Prostate gland (tissue), 2 donors: Measurements from ENCODE around the gene MLLT1. TPM values are rescaled to one million over a fixed set of nuclear protein-coding genes. Genes with fewer than 3 reads are reported as not detected.

Source experiments
- DNase-seq: peaks from one replicate; pipeline ENCODE4 v3.0.0-alpha.2; 2019; ENCODE audit warnings: low spot score
- H3K27ac ChIP-seq, 2 donors: fragments of 200-600 bp; sonication (generic); 2 replicates each; pipeline ENCODE4 v1.5.1; 2017 to 2019
- H3K27me3 ChIP-seq: fragments of 200-600 bp; sonication (generic); replicated peaks from 2 replicates; pipeline ENCODE4 v1.5.1; 2019; ENCODE audit not compliant: insufficient read depth
- H3K36me3 ChIP-seq, 2 donors: fragments of 200-600 bp; sonication (generic); 1 replicate in 1 of 2; 2 replicates in 1 of 2; pipeline versions ENCODE4 v1.5.1 to v1.8.1; 2017 to 2019
- H3K4me1 ChIP-seq: fragments of 200-600 bp; sonication (generic); replicated peaks from 2 replicates; pipeline ENCODE4 v1.5.1; 2019
- H3K4me3 ChIP-seq, 2 donors: fragments of 200-600 bp; sonication (generic); 2 replicates each; pipeline ENCODE4 v1.5.1; 2017 to 2019
- H3K9me3 ChIP-seq: fragments of 200-600 bp; sonication (generic); 2 replicates; pipeline ENCODE4 v1.5.1; 2017
- POLR2A ChIP-seq: fragments of 450-650 bp; IDR thresholded peaks from one replicate; pipeline ENCODE4 v1.6.1; 2016; ENCODE audit warnings: antibody characterized with exemption, mild to moderate bottlenecking
- POLR2AphosphoS5 ChIP-seq: sonication (generic); formaldehyde crosslinking; IDR thresholded peaks from one replicate; pipeline ENCODE4 v1.6.1; 2017; ENCODE audit warnings: antibody characterized with exemption
- WGBS: methylation state at CpG from one replicate; pipeline ENCODE4 v1.1.5; 2018; 5-methylcytosine and 5-hydroxymethylcytosine counted together
- intact Hi-C: fragments of 100-400 bp; cut with DNase I; formaldehyde crosslinking; loops from one replicate; pipeline ENCODE4 v1.14.2; 2022
- total RNA-seq, 2 donors: library from RNA; depleted of rRNA; stranded (reverse); fragments of >200 nt; gene quantifications; one replicate each; pipeline ENCODE4 v1.1.0, GENCODE V29; 2016
- TF ChIP-seq, protein P1 (sequence below), 4 experiments: fragments of 200-600 bp in 2 of 4; fragments of 450-650 bp in 2 of 4; sonication (generic) in 2 of 4; IDR thresholded peaks; 1 replicate in 3 of 4; 2 replicates in 1 of 4; pipeline ENCODE4 v1.5.1; 2016 to 2019; ENCODE audit warnings: antibody characterized with exemption in 4 of 4, mild to moderate bottlenecking in 2 of 4, moderate library complexity in 2 of 4

Gene MLLT1
- total RNA-seq, 2 donors from 2014 or later, result 39.9 to 41.4 TPM

DNA sequence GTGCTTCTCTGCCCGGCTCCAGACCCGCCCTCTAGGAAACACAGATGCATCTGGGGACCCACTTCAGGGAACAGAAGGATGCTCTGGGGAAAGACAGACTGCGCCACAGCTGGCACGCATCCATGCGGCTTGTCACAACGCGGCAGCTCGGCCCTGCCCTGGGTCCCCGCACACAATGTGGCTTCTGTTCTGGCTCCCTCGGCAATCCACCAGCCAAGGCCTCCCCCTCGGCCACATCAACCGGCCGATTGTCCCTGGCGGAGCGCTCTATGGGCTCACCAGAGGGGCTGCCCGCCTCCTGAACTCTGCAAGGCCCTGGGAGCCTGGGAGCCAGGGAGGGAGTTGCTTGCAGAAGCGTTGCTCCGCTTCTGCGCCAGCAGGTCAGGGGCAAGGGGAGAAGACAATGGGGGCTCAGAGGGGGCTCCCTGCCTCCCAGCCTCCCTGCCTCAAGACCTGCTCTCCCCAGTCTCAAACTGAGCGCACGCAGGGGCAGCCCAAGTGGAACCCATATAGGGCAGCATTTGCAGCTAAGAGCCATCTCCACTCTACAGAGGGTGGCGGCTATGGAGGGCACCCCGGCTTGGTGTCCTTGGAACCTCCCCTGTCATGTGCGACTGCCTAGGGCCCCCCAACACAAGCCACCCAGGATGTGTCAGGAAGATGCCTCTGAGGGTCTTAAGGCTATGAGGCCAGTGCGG lies 37.9 kb downstream of the MLLT1 start:
- Histone ChIP-seq H3K4me3 (no peak overlapping the region), H3K36me3 (no peaks in the 10 kb centered on the region), H3K9me3 (no peaks in the 10 kb centered on the region), H3K4me1 (peaks cover 55% of the 10 kb centered on the region), H3K27me3 (no peaks in the 10 kb centered on the region), H3K27ac (peak overlapping the region; percentile 6 to 31)
- intact Hi-C loops, result no loop called here
- peak; percentile 50 for DNase-seq
- TF ChIP-seq, protein P1, sequence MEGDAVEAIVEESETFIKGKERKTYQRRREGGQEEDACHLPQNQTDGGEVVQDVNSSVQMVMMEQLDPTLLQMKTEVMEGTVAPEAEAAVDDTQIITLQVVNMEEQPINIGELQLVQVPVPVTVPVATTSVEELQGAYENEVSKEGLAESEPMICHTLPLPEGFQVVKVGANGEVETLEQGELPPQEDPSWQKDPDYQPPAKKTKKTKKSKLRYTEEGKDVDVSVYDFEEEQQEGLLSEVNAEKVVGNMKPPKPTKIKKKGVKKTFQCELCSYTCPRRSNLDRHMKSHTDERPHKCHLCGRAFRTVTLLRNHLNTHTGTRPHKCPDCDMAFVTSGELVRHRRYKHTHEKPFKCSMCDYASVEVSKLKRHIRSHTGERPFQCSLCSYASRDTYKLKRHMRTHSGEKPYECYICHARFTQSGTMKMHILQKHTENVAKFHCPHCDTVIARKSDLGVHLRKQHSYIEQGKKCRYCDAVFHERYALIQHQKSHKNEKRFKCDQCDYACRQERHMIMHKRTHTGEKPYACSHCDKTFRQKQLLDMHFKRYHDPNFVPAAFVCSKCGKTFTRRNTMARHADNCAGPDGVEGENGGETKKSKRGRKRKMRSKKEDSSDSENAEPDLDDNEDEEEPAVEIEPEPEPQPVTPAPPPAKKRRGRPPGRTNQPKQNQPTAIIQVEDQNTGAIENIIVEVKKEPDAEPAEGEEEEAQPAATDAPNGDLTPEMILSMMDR (IDR thresholded peaks at IDR 0.05), result no peak
- TF ChIP-seq POLR2A, result no peak
- no peak for TF ChIP-seq POLR2AphosphoS5
- WGBS, result 55% methylated on average over 25 of the region's 25 CpGs

DNA sequence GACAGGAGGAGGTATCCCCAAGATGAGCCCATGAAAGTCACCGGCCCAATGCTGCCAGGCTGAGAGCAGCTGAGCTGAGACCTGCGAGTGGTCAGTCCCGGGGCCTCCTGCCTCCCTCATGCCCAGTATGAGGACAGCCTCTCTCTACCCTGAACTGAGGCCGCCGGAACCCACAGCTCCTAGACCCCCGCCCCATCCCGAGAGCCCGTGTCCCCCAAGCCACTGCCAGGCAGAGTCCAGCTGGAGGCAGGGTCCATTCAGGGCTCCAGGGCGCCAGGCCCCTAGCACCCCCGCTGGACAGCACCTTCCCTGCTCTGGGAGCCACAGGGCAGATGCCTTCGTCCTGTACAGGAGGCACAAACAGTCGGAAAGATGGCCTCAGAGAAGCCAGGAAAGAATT lies 38.7 kb downstream of the MLLT1 start:
- Histone ChIP-seq H3K4me3 (no peak overlapping the region), H3K27ac (peak overlapping the region; percentile 6 to 31), H3K9me3 (no peaks in the 10 kb centered on the region), H3K4me1 (peaks cover 55% of the 10 kb centered on the region), H3K27me3 (no peaks in the 10 kb centered on the region), H3K36me3 (no peaks in the 10 kb centered on the region)
- intact Hi-C loops, result no loop called here
- 84% methylated on average over 12 of the region's 12 CpGs for whole genome bisulfite sequencing
- TF ChIP-seq POLR2AphosphoS5 (no peak), POLR2A (no peak)
- TF ChIP-seq, protein P1 (IDR thresholded peaks at IDR 0.05), result no peak
- DNase-seq, result no peak

DNA sequence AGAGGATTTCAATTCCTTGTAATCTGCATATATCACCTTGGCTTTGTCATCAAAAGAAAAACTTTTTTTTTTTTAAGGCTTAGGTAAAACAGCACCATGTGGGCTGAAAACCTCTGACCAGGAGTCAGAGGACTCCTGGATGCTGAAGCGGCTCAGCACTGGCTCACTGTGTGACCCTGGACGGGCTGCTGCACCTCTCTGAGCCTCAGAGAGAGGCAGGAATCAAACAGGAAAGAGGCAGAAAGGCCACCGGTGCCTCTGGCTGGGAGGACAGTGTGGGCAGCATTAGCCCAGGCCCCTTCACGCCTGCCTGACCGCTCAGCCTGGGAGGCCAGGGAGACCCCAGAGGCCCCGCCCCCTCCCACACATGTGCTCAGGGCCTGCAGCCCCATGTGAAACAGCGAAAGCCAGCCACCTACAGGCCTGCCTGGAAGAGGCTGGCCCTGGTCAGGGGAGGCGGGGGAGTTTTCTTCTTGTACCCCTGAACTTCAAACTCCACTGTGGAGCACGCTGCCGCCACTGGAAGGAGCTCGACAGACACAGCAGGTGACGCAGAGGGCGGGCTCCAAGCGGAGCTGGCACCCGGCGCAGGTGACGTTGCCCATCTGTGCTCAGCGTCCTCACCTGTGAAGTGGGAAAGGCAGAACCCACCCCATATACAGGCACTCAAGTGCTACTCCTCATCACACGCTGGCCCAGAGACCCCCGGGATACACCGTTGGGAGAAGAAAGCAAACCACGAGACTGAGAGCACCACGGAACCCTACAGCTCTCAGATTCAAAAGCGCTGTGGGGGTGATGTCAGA lies 39.7 kb downstream of the MLLT1 start:
- H3K27ac ChIP-seq, result peak overlapping the region; percentile 69 to 75

DNA sequence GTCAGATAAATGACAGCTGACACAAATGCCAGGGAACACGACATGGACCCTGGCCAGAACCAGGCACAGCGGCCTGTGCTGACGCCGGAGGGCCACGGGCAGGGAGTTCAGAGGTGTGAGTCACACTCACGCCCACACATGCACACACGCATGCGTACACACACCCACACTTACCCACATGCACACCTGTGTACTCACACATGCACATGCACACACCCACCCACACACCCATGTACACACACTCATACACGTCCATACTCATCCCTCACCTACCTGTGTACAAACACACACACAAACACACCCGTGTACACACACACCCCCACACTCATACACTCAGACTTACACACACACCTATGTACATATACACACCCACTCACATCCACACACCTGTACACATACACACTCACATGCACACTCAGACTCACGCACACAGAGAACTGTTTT lies 40.4 kb downstream of the MLLT1 start:
- no peaks in the 10 kb centered on the region for H3K27me3 ChIP-seq
- H3K36me3 ChIP-seq, result no peaks in the 10 kb centered on the region
- H3K4me3 ChIP-seq, result no peak overlapping the region
- WGBS, result 49% methylated on average over 11 of the region's 11 CpGs
- no peak for DNase-seq
- H3K9me3 ChIP-seq, result no peaks in the 10 kb centered on the region
- intact Hi-C loops, result no loop called here
- peak overlapping the region; percentile 69 to 75 for H3K27ac ChIP-seq
- TF ChIP-seq POLR2A (no peak), POLR2AphosphoS5 (peak; percentile 6)
- peaks cover 62% of the 10 kb centered on the region for H3K4me1 ChIP-seq

More for the DNA sequence above, 39.7 kb downstream of the MLLT1 start:
- TF ChIP-seq, protein P1 (IDR thresholded peaks at IDR 0.05), result no peak
- TF ChIP-seq POLR2A (no peak), POLR2AphosphoS5 (no peak)
- no peak for DNase-seq
- 93% methylated on average over 24 of the region's 24 CpGs for WGBS
- no peak overlapping the region for H3K4me3 ChIP-seq
- H3K27me3 ChIP-seq, result no peaks in the 10 kb centered on the region
- intact Hi-C loops, result no loop called here
- no peaks in the 10 kb centered on the region for H3K36me3 ChIP-seq
- no peaks in the 10 kb centered on the region for H3K9me3 ChIP-seq
- H3K4me1 ChIP-seq, result peaks cover 55% of the 10 kb centered on the region

- Histone ChIP-seq H3K27ac (peak overlapping the region; percentile 69 to 75), H3K4me1 (peaks cover 68% of the 10 kb centered on the region), H3K27me3 (no peaks in the 10 kb centered on the region), H3K36me3 (no peaks in the 10 kb centered on the region), H3K4me3 (no peak overlapping the region), H3K9me3 (no peaks in the 10 kb centered on the region)
- TF ChIP-seq POLR2AphosphoS5 (no peak), POLR2A (peak; percentile 11)
- 13% methylated on average over 24 of the region's 24 CpGs for WGBS
- DNase-seq, result peak; percentile 61
- intact Hi-C loops, result no loop called here
These were observed 41.0 kb downstream of the MLLT1 start for GRCh38 chr19:6238643-6239281.
